Thoracic aorta (tissue), 2 donors: ENCODE results near the gene CELA3B. TPM values are rescaled to one million over a fixed set of nuclear protein-coding genes. Genes with fewer than 3 reads are reported as not detected.

Experiments used
- ATAC-seq: fragments of 150-250 bp; one replicate; pipeline ENCODE4 v1.8.0; 2017; ENCODE audit warnings: low read depth; ENCODE audit not compliant: insufficient number of reproducible peaks, low FRiP score
- DNase-seq: peaks from one replicate; pipeline ENCODE4 v3.0.0-alpha.2; 2020; ENCODE audit warnings: low spot score
- H3K27ac ChIP-seq, 2 donors: fragments of 200-600 bp; sonication (generic); 1 replicate in 1 of 2; 2 replicates in 1 of 2; pipeline ENCODE4 v1.5.1; 2016; ENCODE audit warnings: mild to moderate bottlenecking in 2 of 2, moderate library complexity in 2 of 2
- H3K27me3 ChIP-seq: fragments of 200-600 bp; sonication (generic); replicated peaks from 2 replicates; pipeline ENCODE4 v1.6.0; 2016; ENCODE audit warnings: mild to moderate bottlenecking; ENCODE audit not compliant: insufficient read depth
- H3K36me3 ChIP-seq: fragments of 200-600 bp; sonication (generic); one replicate; pipeline ENCODE4 v1.5.1; 2016
- H3K4me1 ChIP-seq, 2 donors: fragments of 200-600 bp; sonication (generic); 1 replicate in 1 of 2; 2 replicates in 1 of 2; pipeline versions ENCODE4 v1.5.1 to v1.6.0; 2016; ENCODE audit warnings: low read depth in 2 of 2, mild to moderate bottlenecking in 1 of 2; ENCODE audit not compliant: control insufficient read depth in 1 of 2
- H3K4me3 ChIP-seq: fragments of 200-600 bp; sonication (generic); 2 replicates; pipeline ENCODE4 v1.5.1; 2016; ENCODE audit warnings: mild to moderate bottlenecking
- H3K9me3 ChIP-seq: fragments of 200-600 bp; sonication (generic); 2 replicates; pipeline ENCODE4 v1.5.1; 2016
- total RNA-seq, 2 donors: library from RNA; depleted of rRNA; stranded (reverse); fragments of >200 nt; gene quantifications; one replicate each; pipeline versions ENCODE4 v1.1.0 to v1.2.3, GENCODE V29; 2016
- TF ChIP-seq, protein P1 (sequence below): fragments of 200-600 bp; sonication (generic); IDR thresholded peaks from one replicate; pipeline ENCODE4 v1.5.1; 2019; ENCODE audit warnings: antibody characterized with exemption

CELA3B gene
- total RNA-seq, 2 donors from 2014 or later = 2.0 TPM; not detected in 1

DNA sequence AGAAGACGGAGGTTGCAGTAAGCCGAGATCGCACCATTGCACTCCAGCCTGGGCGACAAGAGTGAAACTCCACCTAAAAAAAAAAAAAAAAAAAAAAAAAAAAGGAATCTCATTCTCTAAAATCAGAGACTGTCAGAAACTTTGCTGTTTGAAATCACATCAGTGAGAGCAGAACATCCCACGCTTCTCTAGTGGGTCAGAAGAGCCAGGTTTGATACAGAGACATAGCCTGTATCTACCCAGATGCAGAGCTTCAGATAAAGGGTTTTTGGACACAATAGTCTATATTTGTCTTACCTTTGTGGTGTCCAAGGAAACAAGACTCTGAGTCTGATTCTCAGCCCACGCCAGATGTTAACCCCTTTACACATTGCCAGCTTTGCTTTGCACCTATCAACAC is 44.2 kb downstream of the CELA3B start:
- H3K27me3 ChIP-seq = no peaks in the 10 kb centered on the region
- TF ChIP-seq, protein P1, sequence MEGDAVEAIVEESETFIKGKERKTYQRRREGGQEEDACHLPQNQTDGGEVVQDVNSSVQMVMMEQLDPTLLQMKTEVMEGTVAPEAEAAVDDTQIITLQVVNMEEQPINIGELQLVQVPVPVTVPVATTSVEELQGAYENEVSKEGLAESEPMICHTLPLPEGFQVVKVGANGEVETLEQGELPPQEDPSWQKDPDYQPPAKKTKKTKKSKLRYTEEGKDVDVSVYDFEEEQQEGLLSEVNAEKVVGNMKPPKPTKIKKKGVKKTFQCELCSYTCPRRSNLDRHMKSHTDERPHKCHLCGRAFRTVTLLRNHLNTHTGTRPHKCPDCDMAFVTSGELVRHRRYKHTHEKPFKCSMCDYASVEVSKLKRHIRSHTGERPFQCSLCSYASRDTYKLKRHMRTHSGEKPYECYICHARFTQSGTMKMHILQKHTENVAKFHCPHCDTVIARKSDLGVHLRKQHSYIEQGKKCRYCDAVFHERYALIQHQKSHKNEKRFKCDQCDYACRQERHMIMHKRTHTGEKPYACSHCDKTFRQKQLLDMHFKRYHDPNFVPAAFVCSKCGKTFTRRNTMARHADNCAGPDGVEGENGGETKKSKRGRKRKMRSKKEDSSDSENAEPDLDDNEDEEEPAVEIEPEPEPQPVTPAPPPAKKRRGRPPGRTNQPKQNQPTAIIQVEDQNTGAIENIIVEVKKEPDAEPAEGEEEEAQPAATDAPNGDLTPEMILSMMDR = no peak
- H3K9me3 ChIP-seq = no peaks in the 10 kb centered on the region
- H3K27ac ChIP-seq = no peak overlapping the region
- peaks cover under 1 to 14% of the 10 kb centered on the region in 2 donors for H3K4me1 ChIP-seq
- no peak for DNase-seq
- ATAC-seq = no peak
- H3K4me3 ChIP-seq = no peak overlapping the region
- no peaks in the 10 kb centered on the region for H3K36me3 ChIP-seq

DNA sequence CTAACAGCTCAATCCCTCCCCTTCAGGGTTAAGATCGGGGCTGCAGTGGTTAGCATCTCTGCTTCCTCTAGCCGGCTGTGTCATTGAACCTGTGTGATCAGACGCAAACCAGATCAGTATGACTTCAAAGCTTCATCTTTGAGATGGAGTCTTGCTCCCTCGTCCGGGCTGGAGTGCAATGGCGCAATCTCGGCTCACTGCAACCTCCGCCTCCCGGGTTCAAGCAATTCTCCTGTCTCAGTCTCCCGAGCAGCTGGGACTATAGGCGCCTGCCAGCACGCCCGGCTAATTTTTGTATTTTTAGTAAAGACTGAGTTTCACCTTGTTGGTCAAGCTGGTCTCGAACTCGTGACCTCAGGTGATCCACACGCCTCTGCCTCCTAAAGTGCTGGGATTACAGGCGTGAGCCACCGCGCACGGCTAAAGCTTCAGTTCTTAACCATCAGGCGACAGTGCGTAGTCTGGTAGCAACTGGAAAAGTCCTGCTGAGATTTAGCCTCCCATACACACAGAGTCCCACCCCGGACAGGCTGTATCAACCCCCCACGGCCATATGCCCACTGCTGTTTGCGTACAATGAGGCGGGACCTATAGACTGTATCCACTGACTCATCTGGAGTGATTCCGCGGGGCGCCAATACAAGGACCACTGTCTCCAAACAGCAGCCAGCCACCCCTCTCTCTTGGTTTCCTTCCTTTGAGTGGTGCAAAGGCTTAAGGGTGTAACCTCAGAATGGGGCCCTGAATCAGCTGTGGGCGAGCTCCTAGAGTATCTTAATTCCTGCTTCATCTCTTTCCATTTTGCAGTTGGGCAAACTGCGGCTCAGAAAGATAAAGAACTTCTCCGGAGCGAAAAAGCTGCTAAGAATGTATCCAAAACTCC is 47.9 kb downstream of the CELA3B start:
- H3K36me3 ChIP-seq = no peaks in the 10 kb centered on the region
- H3K9me3 ChIP-seq = no peaks in the 10 kb centered on the region
- peaks cover 5 to 19% of the 10 kb centered on the region in 2 donors for H3K4me1 ChIP-seq
- peak overlapping the region; percentile 99 to 100 for H3K27ac ChIP-seq
- TF ChIP-seq, protein P1 = no peak
- H3K4me3 ChIP-seq = peak overlapping the region; percentile 97
- H3K27me3 ChIP-seq = no peaks in the 10 kb centered on the region
- ATAC-seq (peak; percentile 48), DNase-seq (peak; percentile 21)

- peak; percentile 93 for ATAC-seq
Measured at GRCh38 chr1:22025368-22026155, 48.7 kb downstream of the CELA3B start.

GRCh38 chr1:22026924-22027289 is 50.1 kb downstream of the CELA3B start:
- H3K4me3 ChIP-seq = no peak overlapping the region
- no peak for ATAC-seq
- no peak for DNase-seq
- TF ChIP-seq, protein P1 = no peak
- H3K27ac ChIP-seq = no peak overlapping the region
- H3K9me3 ChIP-seq = no peaks in the 10 kb centered on the region
- no peaks in the 10 kb centered on the region for H3K36me3 ChIP-seq
- H3K27me3 ChIP-seq = no peaks in the 10 kb centered on the region
- peaks cover 5 to 19% of the 10 kb centered on the region in 2 donors for H3K4me1 ChIP-seq

More at GRCh38 chr1:22025368-22026155, 48.7 kb downstream of the CELA3B start:
- TF ChIP-seq, protein P1 = no peak
- Histone ChIP-seq H3K4me1 (peaks cover 5 to 19% of the 10 kb centered on the region in 2 donors), H3K9me3 (no peaks in the 10 kb centered on the region), H3K36me3 (no peaks in the 10 kb centered on the region), H3K4me3 (peak overlapping the region; percentile 97), H3K27me3 (no peaks in the 10 kb centered on the region), H3K27ac (peak overlapping the region; percentile 99 to 100)
- DNase-seq = peak; percentile 63

DNA sequence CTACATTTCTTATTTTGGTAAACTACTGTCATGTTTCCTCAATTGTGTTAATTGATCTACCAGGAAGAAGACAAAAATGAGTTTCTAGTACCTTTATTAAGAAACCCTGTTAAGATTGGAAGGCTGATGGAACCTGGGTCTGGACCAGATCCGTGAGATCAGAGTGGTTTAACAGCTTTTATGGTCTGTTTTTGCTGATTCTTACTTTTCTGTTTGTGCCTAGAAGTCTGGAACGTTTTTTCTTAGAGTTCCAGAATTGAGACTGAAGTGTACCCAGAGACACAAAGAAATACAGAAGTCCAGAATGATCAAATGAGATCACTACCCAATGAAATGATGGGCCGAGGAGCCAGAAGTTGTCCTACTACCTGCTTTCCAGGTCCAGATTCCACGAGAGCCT is 53.2 kb downstream of the CELA3B start:
- Histone ChIP-seq H3K27me3 (no peaks in the 10 kb centered on the region), H3K9me3 (no peaks in the 10 kb centered on the region), H3K36me3 (no peaks in the 10 kb centered on the region), H3K4me3 (no peak overlapping the region), H3K4me1 (peaks cover 5 to 8% of the 10 kb centered on the region in 2 donors), H3K27ac (no peak overlapping the region)
- ATAC-seq = no peak
- no peak for DNase-seq
- TF ChIP-seq, protein P1 = no peak
